Panc1 (cell line): ENCODE measurements around the gene ACOXL.

Experiments used
- POLR2AphosphoS5 ChIP-seq: IDR thresholded peaks from 2 replicates; pipeline ENCODE4 v1.6.1; 2012; ENCODE audit warnings: mild to moderate bottlenecking, low read depth, low read length, moderate library complexity
- SIN3A ChIP-seq: IDR thresholded peaks from 2 replicates; pipeline ENCODE4 v1.6.1; 2012; ENCODE audit warnings: low read depth, mild to moderate bottlenecking, low read length, moderate library complexity, borderline replicate concordance; ENCODE audit not compliant: insufficient read depth
- TCF7L2 ChIP-seq: IDR thresholded peaks from 2 replicates; pipeline ENCODE4 v1.6.1; 2011; ENCODE audit warnings: mild to moderate bottlenecking, low read depth, low read length, inconsistent platforms
- TF ChIP-seq, protein P1 (sequence below): fragments of 450-650 bp; IDR thresholded peaks from 2 replicates; pipeline ENCODE4 v1.5.1; 2017; ENCODE audit warnings: mild to moderate bottlenecking
- TF ChIP-seq, protein P2 (sequence below), 2 experiments: IDR thresholded peaks; 2 replicates each; pipeline ENCODE4 v1.6.1; 2011 to 2012; ENCODE audit warnings: low read depth in 2 of 2, control low read depth in 1 of 2, low read length in 1 of 2, mild to moderate bottlenecking in 1 of 2, moderate library complexity in 1 of 2; ENCODE audit not compliant: insufficient read depth in 1 of 2

DNA sequence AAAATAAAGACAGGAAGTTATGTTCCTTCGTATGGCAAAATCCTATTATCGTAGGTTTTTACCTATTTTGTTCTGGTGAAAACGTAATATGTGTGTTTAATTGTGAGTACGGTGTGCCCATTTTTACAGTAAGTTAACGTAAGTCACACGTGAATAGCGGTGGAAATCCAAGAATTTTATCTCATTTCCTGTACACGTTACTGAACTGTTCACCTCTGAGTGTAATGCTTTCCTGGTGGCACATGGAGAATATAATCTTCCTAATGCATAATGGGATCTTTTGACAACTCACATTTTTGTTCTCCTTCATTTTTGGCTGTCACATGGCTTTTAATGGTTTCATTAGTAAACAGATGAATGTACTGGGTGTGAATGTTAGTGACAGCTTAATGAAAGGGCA lies 416.6 kb downstream of the ACOXL start:
- TF ChIP-seq, protein P1, sequence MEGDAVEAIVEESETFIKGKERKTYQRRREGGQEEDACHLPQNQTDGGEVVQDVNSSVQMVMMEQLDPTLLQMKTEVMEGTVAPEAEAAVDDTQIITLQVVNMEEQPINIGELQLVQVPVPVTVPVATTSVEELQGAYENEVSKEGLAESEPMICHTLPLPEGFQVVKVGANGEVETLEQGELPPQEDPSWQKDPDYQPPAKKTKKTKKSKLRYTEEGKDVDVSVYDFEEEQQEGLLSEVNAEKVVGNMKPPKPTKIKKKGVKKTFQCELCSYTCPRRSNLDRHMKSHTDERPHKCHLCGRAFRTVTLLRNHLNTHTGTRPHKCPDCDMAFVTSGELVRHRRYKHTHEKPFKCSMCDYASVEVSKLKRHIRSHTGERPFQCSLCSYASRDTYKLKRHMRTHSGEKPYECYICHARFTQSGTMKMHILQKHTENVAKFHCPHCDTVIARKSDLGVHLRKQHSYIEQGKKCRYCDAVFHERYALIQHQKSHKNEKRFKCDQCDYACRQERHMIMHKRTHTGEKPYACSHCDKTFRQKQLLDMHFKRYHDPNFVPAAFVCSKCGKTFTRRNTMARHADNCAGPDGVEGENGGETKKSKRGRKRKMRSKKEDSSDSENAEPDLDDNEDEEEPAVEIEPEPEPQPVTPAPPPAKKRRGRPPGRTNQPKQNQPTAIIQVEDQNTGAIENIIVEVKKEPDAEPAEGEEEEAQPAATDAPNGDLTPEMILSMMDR = no peak
- TF ChIP-seq POLR2AphosphoS5 (no peak), TCF7L2 (no peak), SIN3A (no peak)
- TF ChIP-seq, protein P2, sequence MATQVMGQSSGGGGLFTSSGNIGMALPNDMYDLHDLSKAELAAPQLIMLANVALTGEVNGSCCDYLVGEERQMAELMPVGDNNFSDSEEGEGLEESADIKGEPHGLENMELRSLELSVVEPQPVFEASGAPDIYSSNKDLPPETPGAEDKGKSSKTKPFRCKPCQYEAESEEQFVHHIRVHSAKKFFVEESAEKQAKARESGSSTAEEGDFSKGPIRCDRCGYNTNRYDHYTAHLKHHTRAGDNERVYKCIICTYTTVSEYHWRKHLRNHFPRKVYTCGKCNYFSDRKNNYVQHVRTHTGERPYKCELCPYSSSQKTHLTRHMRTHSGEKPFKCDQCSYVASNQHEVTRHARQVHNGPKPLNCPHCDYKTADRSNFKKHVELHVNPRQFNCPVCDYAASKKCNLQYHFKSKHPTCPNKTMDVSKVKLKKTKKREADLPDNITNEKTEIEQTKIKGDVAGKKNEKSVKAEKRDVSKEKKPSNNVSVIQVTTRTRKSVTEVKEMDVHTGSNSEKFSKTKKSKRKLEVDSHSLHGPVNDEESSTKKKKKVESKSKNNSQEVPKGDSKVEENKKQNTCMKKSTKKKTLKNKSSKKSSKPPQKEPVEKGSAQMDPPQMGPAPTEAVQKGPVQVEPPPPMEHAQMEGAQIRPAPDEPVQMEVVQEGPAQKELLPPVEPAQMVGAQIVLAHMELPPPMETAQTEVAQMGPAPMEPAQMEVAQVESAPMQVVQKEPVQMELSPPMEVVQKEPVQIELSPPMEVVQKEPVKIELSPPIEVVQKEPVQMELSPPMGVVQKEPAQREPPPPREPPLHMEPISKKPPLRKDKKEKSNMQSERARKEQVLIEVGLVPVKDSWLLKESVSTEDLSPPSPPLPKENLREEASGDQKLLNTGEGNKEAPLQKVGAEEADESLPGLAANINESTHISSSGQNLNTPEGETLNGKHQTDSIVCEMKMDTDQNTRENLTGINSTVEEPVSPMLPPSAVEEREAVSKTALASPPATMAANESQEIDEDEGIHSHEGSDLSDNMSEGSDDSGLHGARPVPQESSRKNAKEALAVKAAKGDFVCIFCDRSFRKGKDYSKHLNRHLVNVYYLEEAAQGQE (IDR thresholded peaks at IDR 0.05; ENCODE audit: insufficient read depth in 1 of 2, low read depth in 2 of 2, low read length in 1 of 2) = no peak
